Measurements from ENCODE around the gene FAF2.

Gene FAF2

GRCh38 chr5:176508603-176509002 is 60.4 kb downstream of the FAF2 start:
- no peak for TF ChIP-seq CTCF (IDR thresholded peaks at IDR 0.05; ENCODE audit: low read depth, low read length)
- no peak overlapping the region for H3K4me3 ChIP-seq (ENCODE audit: low read depth, low read length)

DNA sequence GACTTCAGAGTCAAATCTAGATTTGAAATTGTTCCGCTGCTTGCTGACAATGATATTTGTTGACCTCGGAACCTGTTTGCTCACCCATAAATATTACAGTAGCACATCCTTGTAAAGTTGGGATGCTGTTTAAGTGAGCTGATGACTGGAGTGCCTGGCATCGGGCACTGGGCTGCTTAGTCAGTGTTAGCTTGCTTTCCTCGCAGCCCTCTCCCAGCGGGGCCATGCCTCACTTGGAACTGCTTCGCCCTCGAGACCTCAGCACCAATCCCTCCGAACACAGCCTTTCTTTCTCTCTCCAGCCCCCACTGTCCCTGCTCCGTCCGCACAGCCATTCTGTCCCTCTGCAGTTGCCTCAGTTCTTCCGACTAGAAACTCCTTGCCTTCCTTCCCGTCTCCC is 65.6 kb downstream of the FAF2 start:
- TF ChIP-seq CTCF (IDR thresholded peaks at IDR 0.05; ENCODE audit: low read depth, low read length), result no peak
- H3K4me3 ChIP-seq (ENCODE audit: low read depth, low read length), result no peak overlapping the region

DNA sequence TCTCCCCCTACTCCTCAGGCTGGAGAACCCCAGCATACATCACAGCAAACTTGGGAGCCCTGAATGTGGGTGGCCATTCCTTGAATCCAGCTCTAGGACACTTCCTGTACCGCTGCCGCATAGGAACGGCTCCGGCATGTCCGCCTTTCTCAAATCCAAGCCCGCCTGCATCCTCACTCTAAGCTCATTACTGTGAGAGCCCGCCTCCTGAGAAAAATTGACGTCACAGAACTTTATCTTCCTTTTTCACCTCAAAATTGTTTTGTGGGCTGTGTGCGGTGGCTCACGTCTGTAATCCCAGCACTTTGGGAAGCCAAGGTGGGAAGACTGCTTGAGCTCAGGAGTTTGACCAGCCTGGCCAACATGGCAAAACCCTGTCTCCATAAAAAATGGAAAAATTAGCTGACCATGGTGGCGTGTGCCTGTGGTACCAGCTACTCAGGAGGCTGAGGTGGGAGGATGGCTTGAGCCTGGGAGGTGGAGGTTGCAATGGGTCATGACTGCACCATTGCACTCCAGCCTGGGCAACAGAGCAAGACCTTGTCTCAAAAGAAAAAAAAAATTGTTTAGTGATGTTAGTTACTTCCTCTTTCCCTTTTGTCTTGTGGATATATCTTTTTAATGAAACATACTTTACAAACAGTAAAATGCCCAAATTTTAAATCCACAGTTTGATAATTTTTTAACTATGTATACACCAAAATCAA is 66.2 kb downstream of the FAF2 start:
- H3K4me3 ChIP-seq (ENCODE audit: low read depth, low read length), result no peak overlapping the region
- TF ChIP-seq CTCF (IDR thresholded peaks at IDR 0.05; ENCODE audit: low read depth, low read length), result no peak

DNA sequence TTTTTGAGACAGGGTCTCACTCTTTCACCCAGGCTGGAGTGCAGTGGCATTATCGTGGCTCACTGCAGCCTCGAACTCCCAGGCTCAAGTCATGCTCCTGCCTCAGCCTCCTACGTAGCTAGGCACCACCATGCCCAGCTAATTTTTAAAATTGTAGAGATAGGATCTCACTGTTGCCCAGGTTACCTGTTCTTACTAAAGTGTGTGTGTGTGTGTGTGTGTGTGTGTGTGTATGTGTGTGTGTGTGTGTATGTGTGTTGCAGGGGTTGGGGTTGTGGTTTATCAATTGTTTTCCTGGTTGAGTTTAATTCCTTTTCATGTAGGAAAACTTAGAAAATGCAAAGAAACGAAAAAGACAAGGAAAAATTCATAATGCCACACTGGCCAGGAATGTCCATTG is 67.2 kb downstream of the FAF2 start:
- TF ChIP-seq CTCF (IDR thresholded peaks at IDR 0.05; ENCODE audit: low read depth, low read length), result no peak
- H3K4me3 ChIP-seq (ENCODE audit: low read depth, low read length), result no peak overlapping the region

- TF ChIP-seq CTCF (IDR thresholded peaks at IDR 0.05; ENCODE audit: low read depth, low read length), result no peak
- no peak overlapping the region for H3K4me3 ChIP-seq (ENCODE audit: low read depth, low read length)
Observed at GRCh38 chr5:176517053-176517661, 69.0 kb downstream of the FAF2 start.

DNA sequence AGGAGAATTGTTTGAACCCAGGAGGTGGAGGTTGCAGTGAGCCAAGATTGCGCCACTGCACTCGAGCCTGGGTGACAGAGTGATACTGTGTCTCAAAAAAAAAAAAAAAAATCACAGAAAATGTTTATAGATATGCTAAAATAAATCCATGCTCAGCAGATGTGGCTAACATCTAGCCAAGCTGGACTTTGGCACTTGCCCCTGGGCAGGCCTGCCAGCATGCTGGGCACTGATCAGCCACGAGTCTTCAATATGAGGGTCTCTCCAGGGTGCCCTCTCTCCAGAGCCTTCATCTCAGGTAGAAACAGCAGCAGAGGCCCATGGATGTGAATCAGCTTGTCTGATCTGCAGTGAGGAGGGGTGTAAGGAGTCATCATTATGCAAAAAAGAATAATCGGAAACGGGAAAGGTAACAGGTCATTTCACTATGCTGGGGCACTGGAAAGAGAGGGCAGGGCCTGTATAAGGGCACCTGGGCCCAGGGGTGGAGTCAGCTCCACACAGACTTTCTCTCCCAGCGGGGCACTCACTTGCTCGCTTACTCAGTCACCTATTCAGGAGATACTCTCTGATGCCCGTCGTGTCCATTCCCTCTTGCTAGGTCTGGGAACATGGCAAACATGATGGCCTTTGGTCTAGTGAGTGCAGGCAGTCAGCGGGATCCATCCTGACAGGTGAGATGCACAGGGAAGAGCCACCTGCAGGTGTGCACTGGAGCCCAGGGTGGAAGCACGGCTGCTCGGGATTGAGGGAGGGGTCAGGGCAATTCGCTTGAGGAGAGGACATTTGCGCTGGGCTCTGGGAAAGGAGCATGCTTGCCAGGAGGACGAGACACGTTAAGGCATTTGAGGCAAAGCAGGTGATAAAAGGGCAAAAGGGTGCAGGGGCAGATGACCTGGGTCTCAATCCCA is 71.9 kb downstream of the FAF2 start:
- no peak overlapping the region for H3K4me3 ChIP-seq (ENCODE audit: low read depth, low read length)
- no peak for TF ChIP-seq CTCF (IDR thresholded peaks at IDR 0.05; ENCODE audit: low read depth, low read length)

GRCh38 chr5:176521286-176521685 is 73.1 kb downstream of the FAF2 start:
- no peak for TF ChIP-seq CTCF (IDR thresholded peaks at IDR 0.05; ENCODE audit: low read depth, low read length)
- no peak overlapping the region for H3K4me3 ChIP-seq (ENCODE audit: low read depth, low read length)
